H1 (cell line): ENCODE data around the gene ANAPC13. TPM values are rescaled to one million over a fixed set of nuclear protein-coding genes. Genes with fewer than 3 reads are reported as not detected.

Experiments
- BACH1 ChIP-seq: IDR thresholded peaks from 2 replicates; pipeline ENCODE4 v1.6.1; 2012; ENCODE audit warnings: low read length, improper control_type of control experiment
- E2F6 ChIP-seq: IDR thresholded peaks from 2 replicates; pipeline ENCODE4 v1.6.1; 2012; ENCODE audit warnings: inconsistent platforms
- EGR1 ChIP-seq: IDR thresholded peaks from 2 replicates; pipeline ENCODE4 v1.6.1; 2011; ENCODE audit warnings: low read depth, low read length, borderline replicate concordance
- GTF2F1 ChIP-seq: IDR thresholded peaks from 2 replicates; pipeline ENCODE4 v1.6.1; 2012; ENCODE audit warnings: low read depth, low read length, improper control_type of control experiment, borderline replicate concordance
- POLR2AphosphoS5 ChIP-seq: IDR thresholded peaks from 2 replicates; pipeline ENCODE4 v1.6.1; 2011; ENCODE audit warnings: low read depth, low read length
- polyA plus RNA-seq, 7 experiments: library from polyadenylated mRNA; depleted of rRNA in 3 of 7; stranded (reverse) in 5 of 7; unstranded in 2 of 7; fragments of >200 nt in 5 of 7; fragments of 200-250 nt in 2 of 7; gene quantifications; 1 replicate in 5 of 7; 2 replicates in 1 of 7; 4 replicates in 1 of 7; pipeline versions ENCODE4 v1.2.1 to v1.2.3, GENCODE V29; 2011 to 2013; ENCODE audit warnings: missing spikeins in 2 of 7, mixed read lengths in 2 of 7
- total RNA-seq: library from RNA; stranded (reverse); fragmentation: NEBNext Ultra II Directional; extraction: Animal tissue kit (Norgen Biotek cat#: 25700); gene quantifications from 2 replicates; pipeline ENCODE4 v1.2.1, GENCODE V29; 2021

ANAPC13 gene
- total and polyA plus RNA-seq, 2 of the 8 experiments (the other 6 are each of a cell fraction or from before 2014, with no cell fraction given): 33.3 to 34.0 TPM

DNA sequence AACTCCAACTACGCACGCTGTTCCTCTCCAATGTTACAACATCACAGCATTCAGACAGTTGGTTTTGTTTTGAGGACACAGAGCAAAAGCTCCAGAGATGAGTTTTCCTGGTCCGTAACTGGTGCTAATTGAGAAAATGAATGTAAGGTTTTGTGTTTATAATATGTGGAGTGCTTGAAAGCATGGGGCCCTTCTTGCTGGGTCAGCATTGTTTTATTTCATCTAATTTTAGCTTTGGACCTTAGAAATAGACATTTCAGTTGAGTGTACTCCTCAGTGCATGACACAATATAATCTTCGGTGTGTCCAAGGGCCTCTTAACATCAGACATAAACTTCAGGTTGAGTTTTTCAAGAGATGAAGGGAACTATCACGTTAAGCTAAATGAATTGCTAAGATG, 37.1 kb downstream of the ANAPC13 start (continued):
- TF ChIP-seq E2F6 (no peak), POLR2AphosphoS5 (no peak), BACH1 (no peak), GTF2F1 (no peak), EGR1 (no peak)
